Measurements from ENCODE around the gene KDELR3.
A peak's percentile ranks its signal among the peaks of the same experiment; 100 is the strongest.

KDELR3 gene

DNA sequence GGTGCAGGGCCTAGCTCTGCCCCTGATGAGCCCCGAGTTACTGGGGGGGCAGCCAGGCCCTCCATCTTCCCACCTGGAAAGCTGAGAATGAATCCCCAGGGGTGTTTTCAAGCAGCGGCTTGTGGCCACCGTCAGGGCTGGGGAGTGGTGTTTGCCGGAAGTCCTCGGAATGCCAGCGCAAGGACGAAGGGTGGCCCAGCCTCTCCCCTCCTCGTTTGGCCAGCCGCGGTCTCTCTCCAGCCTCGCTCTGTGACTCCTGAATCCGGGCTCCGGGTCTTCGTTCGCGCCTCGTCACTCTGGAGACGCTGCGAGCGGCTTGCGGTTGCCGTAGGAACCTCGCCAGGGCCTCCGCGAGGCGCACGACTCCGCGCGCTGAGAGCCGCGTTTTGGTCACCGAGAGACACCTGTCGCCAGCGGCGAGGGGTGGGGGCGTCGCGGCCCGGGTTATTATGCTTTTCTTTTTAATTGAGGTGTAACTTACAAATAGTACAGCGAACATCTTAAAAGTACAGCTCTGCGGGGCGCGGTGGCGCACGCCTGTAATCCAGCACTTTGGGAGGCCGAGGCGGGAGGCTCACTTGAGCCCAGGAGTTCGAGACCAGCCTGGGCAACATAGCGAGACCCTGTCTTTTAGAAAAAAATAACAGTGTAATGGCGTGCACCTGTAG lies 6.3 kb upstream of the KDELR3 start (continued):
- TF ChIP-seq ZNF335 (tag by site-specific recombination; conservative IDR thresholded peaks at IDR 0.05) = peak; percentile 74
- TF ChIP-seq ZNF354C (tag by site-specific recombination; IDR thresholded peaks at IDR 0.05; ENCODE audit: borderline replicate concordance, low read depth) = no peak
- peak; percentile 83 for TF ChIP-seq KLF8 (tag by site-specific recombination; IDR thresholded peaks at IDR 0.05)
- TF ChIP-seq, protein P1, sequence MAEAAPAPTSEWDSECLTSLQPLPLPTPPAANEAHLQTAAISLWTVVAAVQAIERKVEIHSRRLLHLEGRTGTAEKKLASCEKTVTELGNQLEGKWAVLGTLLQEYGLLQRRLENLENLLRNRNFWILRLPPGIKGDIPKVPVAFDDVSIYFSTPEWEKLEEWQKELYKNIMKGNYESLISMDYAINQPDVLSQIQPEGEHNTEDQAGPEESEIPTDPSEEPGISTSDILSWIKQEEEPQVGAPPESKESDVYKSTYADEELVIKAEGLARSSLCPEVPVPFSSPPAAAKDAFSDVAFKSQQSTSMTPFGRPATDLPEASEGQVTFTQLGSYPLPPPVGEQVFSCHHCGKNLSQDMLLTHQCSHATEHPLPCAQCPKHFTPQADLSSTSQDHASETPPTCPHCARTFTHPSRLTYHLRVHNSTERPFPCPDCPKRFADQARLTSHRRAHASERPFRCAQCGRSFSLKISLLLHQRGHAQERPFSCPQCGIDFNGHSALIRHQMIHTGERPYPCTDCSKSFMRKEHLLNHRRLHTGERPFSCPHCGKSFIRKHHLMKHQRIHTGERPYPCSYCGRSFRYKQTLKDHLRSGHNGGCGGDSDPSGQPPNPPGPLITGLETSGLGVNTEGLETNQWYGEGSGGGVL (tag by site-specific recombination; IDR thresholded peaks at IDR 0.05) = no peak
- peak; percentile 84 for TF ChIP-seq SP7 (tag by site-specific recombination; IDR thresholded peaks at IDR 0.05)
- TF ChIP-seq TCF7L2 (IDR thresholded peaks at IDR 0.05; ENCODE audit: borderline replicate concordance, low read depth, low read length) = no peak
- no peak for TF ChIP-seq ZNF221 (tag by site-specific recombination; IDR thresholded peaks at IDR 0.05; ENCODE audit: borderline replicate concordance)
- TF ChIP-seq GLI4 (tag by site-specific recombination; IDR thresholded peaks at IDR 0.05) = no peak
- TF ChIP-seq, protein P2, sequence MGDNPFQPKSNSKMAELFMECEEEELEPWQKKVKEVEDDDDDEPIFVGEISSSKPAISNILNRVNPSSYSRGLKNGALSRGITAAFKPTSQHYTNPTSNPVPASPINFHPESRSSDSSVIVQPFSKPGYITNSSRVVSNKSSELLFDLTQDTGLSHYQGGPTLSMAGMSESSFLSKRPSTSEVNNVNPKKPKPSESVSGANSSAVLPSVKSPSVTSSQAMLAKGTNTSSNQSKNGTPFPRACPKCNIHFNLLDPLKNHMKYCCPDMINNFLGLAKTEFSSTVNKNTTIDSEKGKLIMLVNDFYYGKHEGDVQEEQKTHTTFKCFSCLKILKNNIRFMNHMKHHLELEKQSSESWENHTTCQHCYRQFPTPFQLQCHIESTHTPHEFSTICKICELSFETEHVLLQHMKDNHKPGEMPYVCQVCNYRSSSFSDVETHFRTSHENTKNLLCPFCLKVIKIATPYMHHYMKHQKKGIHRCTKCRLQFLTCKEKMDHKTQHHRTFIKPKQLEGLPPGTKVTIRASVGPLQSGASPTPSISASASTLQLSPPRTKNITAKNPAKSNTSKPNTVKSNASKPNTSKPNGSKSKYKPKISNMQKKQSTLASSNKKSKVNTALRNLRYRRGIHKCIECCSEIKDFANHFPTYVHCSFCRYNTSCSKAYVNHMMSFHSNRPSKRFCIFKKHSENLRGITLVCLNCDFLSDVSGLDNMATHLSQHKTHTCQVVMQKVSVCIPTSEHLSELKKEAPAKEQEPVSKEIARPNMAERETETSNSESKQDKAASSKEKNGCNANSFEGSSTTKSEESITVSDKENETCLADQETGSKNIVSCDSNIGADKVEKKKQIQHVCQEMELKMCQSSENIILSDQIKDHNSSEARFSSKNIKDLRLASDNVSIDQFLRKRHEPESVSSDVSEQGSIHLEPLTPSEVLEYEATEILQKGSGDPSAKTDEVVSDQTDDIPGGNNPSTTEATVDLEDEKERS (tag by site-specific recombination; IDR thresholded peaks at IDR 0.05) = 0 out of 2 replicates have a peak, but pooled peaks have one; percentile 41
- TF ChIP-seq ZBTB17 (tag by site-specific recombination; IDR thresholded peaks at IDR 0.05) = peak; percentile 97
- peak; percentile 49; the same call in 1 of the 2 replicates for TF ChIP-seq ZNF843 (tag by site-specific recombination; IDR thresholded peaks at IDR 0.05)
- TF ChIP-seq ZNF292 (tag by site-specific recombination; IDR thresholded peaks at IDR 0.05; ENCODE audit: borderline replicate concordance, low read depth) = no peak
- peak; percentile 65; the same call in 1 of the 2 replicates for TF ChIP-seq ZNF580 (tag by site-specific recombination; IDR thresholded peaks at IDR 0.05)
- TF ChIP-seq SP3 (tag by site-specific recombination; IDR thresholded peaks at IDR 0.05) = peak; percentile 50
- TF ChIP-seq GFI1B (tag by site-specific recombination; IDR thresholded peaks at IDR 0.05) = no peak
- peak; percentile 89 for TF ChIP-seq ZSCAN5A (tag by site-specific recombination; IDR thresholded peaks at IDR 0.05)
- TF ChIP-seq ZNF157 (tag by site-specific recombination; IDR thresholded peaks at IDR 0.05) = 0 out of 2 replicates have a peak, but pooled peaks have one; percentile 33
- no peak for TF ChIP-seq ZBTB7A (tag by site-specific recombination; IDR thresholded peaks at IDR 0.05; ENCODE audit: low read depth)
- TF ChIP-seq GLIS1 (tag by site-specific recombination; IDR thresholded peaks at IDR 0.05) = peak; percentile 92
- peak; percentile 53; the same call in 1 of the 2 replicates for TF ChIP-seq KLF10 (tag by site-specific recombination; IDR thresholded peaks at IDR 0.05)
- peak; percentile 98 for TF ChIP-seq SCRT2 (tag by site-specific recombination; IDR thresholded peaks at IDR 0.05)
- TF ChIP-seq, protein P3, sequence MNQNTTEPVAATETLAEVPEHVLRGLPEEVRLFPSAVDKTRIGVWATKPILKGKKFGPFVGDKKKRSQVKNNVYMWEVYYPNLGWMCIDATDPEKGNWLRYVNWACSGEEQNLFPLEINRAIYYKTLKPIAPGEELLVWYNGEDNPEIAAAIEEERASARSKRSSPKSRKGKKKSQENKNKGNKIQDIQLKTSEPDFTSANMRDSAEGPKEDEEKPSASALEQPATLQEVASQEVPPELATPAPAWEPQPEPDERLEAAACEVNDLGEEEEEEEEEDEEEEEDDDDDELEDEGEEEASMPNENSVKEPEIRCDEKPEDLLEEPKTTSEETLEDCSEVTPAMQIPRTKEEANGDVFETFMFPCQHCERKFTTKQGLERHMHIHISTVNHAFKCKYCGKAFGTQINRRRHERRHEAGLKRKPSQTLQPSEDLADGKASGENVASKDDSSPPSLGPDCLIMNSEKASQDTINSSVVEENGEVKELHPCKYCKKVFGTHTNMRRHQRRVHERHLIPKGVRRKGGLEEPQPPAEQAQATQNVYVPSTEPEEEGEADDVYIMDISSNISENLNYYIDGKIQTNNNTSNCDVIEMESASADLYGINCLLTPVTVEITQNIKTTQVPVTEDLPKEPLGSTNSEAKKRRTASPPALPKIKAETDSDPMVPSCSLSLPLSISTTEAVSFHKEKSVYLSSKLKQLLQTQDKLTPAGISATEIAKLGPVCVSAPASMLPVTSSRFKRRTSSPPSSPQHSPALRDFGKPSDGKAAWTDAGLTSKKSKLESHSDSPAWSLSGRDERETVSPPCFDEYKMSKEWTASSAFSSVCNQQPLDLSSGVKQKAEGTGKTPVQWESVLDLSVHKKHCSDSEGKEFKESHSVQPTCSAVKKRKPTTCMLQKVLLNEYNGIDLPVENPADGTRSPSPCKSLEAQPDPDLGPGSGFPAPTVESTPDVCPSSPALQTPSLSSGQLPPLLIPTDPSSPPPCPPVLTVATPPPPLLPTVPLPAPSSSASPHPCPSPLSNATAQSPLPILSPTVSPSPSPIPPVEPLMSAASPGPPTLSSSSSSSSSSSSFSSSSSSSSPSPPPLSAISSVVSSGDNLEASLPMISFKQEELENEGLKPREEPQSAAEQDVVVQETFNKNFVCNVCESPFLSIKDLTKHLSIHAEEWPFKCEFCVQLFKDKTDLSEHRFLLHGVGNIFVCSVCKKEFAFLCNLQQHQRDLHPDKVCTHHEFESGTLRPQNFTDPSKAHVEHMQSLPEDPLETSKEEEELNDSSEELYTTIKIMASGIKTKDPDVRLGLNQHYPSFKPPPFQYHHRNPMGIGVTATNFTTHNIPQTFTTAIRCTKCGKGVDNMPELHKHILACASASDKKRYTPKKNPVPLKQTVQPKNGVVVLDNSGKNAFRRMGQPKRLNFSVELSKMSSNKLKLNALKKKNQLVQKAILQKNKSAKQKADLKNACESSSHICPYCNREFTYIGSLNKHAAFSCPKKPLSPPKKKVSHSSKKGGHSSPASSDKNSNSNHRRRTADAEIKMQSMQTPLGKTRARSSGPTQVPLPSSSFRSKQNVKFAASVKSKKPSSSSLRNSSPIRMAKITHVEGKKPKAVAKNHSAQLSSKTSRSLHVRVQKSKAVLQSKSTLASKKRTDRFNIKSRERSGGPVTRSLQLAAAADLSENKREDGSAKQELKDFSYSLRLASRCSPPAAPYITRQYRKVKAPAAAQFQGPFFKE (tag by site-specific recombination; IDR thresholded peaks at IDR 0.05; ENCODE audit: borderline replicate concordance) = no peak
- no peak for TF ChIP-seq YY2 (tag by site-specific recombination; IDR thresholded peaks at IDR 0.05)
- no peak for TF ChIP-seq REPIN1 (tag by site-specific recombination; IDR thresholded peaks at IDR 0.05; ENCODE audit: low read depth)
- no peak for TF ChIP-seq ZNF404 (tag by site-specific recombination; IDR thresholded peaks at IDR 0.05)
- TF ChIP-seq ZBTB20 (tag by site-specific recombination; IDR thresholded peaks at IDR 0.05) = peak; percentile 10; the same call in 1 of the 2 replicates
- TF ChIP-seq ZNF596 (tag by site-specific recombination; IDR thresholded peaks at IDR 0.05) = peak; percentile 90

All from HEK293 (cell line).